ENCODE measurements around the gene HOXA4.
A peak's percentile ranks its signal among the peaks of the same experiment; 100 is the strongest.

The HOXA4 gene

GRCh38 chr7:27098578-27099451, 31.7 kb downstream of the HOXA4 start:
- 3% methylated on average over 36 of the region's 38 CpGs for WGBS
- Histone ChIP-seq H3K36me3 (ENCODE audit: control insufficient read depth in 1 of 2, insufficient read depth in 2 of 2, low read depth in 1 of 2, low read length in 2 of 2) (peaks cover 7 to 13% of the 10 kb centered on the region in 2 experiments), H3K4me1 (ENCODE audit: control insufficient read depth, insufficient read depth, low read depth, low read length) (peaks cover 17% of the 10 kb centered on the region), H2BK15ac (ENCODE audit: low read depth, poor library complexity, severe bottlenecking) (peak overlapping the region; percentile 12), H2AFZ (ENCODE audit: low read depth, low read length) (no peak overlapping the region), H3K27me3 (ENCODE audit: control insufficient read depth in 1 of 2, insufficient read depth in 1 of 2, low read length in 2 of 2) (no peaks in the 10 kb centered on the region), H3K27ac (ENCODE audit: low read length, poor library complexity, severe bottlenecking) (peak overlapping the region; percentile 84), H4K91ac (ENCODE audit: low read length) (no peak overlapping the region), H3K9me3 (ENCODE audit: control insufficient read depth, low read length) (no peaks in the 10 kb centered on the region), H3K9ac (ENCODE audit: low read length) (peak overlapping the region; percentile 96), H2BK12ac (ENCODE audit: low read length in 2 of 2) (peak overlapping the region; percentile 18 to 79), H2AK5ac (ENCODE audit: low read length, severe bottlenecking) (no peak overlapping the region), H3K4ac (ENCODE audit: low read depth in 1 of 2, low read length in 2 of 2) (peak overlapping the region; percentile 13 to 44), H3K18ac (ENCODE audit: low read depth in 1 of 2, low read length in 2 of 2) (peak overlapping the region in 1 of 2 experiments; percentile 65), H2BK5ac (ENCODE audit: low read depth, low read length, poor library complexity, severe bottlenecking) (peak overlapping the region; percentile 33), H3K4me3 (ENCODE audit: insufficient read depth in 1 of 2, low read depth in 1 of 2, low read length in 2 of 2) (peak overlapping the region; percentile 66 to 92), H3K23ac (ENCODE audit: low read length in 2 of 2) (peak overlapping the region in 1 of 2 experiments; percentile 9), H3K79me1 (replicated peaks; ENCODE audit: low read length, poor library complexity, severe bottlenecking) (peaks cover 1% of the 10 kb centered on the region), H2BK120ac (ENCODE audit: low read depth, low read length) (no peak overlapping the region), H4K8ac (ENCODE audit: low read length) (peak overlapping the region; percentile 86), H3K4me2 (ENCODE audit: low read length, poor library complexity, severe bottlenecking) (peak overlapping the region; percentile 85), H3K14ac (ENCODE audit: low read length in 2 of 2) (no peak overlapping the region)
- DNase-seq: peak; percentile 61

GRCh38 chr7:27097686-27098577, 32.6 kb downstream of the HOXA4 start:
- 5% methylated on average over 29 of the region's 35 CpGs for WGBS
- H4K91ac ChIP-seq (ENCODE audit: low read length): peak overlapping the region; percentile 18
- H2BK12ac ChIP-seq (ENCODE audit: low read length in 2 of 2): peak overlapping the region in 1 of 2 experiments; percentile 10
- H4K8ac ChIP-seq (ENCODE audit: low read length): no peak overlapping the region
- H3K14ac ChIP-seq (ENCODE audit: low read length in 2 of 2): peak overlapping the region in 1 of 2 experiments; percentile 26
- H2BK15ac ChIP-seq (ENCODE audit: low read depth, poor library complexity, severe bottlenecking): peak overlapping the region; percentile 12
- no peaks in the 10 kb centered on the region for H3K9me3 ChIP-seq (ENCODE audit: control insufficient read depth, low read length)
- H3K79me1 ChIP-seq (replicated peaks; ENCODE audit: low read length, poor library complexity, severe bottlenecking): peaks cover 1% of the 10 kb centered on the region
- H3K27me3 ChIP-seq (ENCODE audit: control insufficient read depth in 1 of 2, insufficient read depth in 1 of 2, low read length in 2 of 2): no peaks in the 10 kb centered on the region
- H3K27ac ChIP-seq (ENCODE audit: low read length, poor library complexity, severe bottlenecking): peak overlapping the region; percentile 84
- H2BK5ac ChIP-seq (ENCODE audit: low read depth, low read length, poor library complexity, severe bottlenecking): peak overlapping the region; percentile 33
- peak overlapping the region; percentile 49 to 61 for H3K18ac ChIP-seq (ENCODE audit: low read depth in 1 of 2, low read length in 2 of 2)
- no peak overlapping the region for H2AK5ac ChIP-seq (ENCODE audit: low read length, severe bottlenecking)
- peak overlapping the region; percentile 85 for H3K4me2 ChIP-seq (ENCODE audit: low read length, poor library complexity, severe bottlenecking)
- DNase-seq: peak; percentile 28
- H3K4me3 ChIP-seq (ENCODE audit: insufficient read depth in 1 of 2, low read depth in 1 of 2, low read length in 2 of 2): peak overlapping the region; percentile 66 to 92
- H3K4ac ChIP-seq (ENCODE audit: low read depth in 1 of 2, low read length in 2 of 2): peak overlapping the region; percentile 13 to 60
- H2AFZ ChIP-seq (ENCODE audit: low read depth, low read length): no peak overlapping the region
- peaks cover 13% of the 10 kb centered on the region for H3K4me1 ChIP-seq (ENCODE audit: control insufficient read depth, insufficient read depth, low read depth, low read length)
- H2BK120ac ChIP-seq (ENCODE audit: low read depth, low read length): no peak overlapping the region
- H3K9ac ChIP-seq (ENCODE audit: low read length): peak overlapping the region; percentile 96
- peaks cover 7 to 13% of the 10 kb centered on the region in 2 experiments for H3K36me3 ChIP-seq (ENCODE audit: control insufficient read depth in 1 of 2, insufficient read depth in 2 of 2, low read depth in 1 of 2, low read length in 2 of 2)
- peak overlapping the region in 1 of 2 experiments; percentile 93 for H3K23ac ChIP-seq (ENCODE audit: low read length in 2 of 2)

- peak overlapping the region; percentile 52 for H2AFZ ChIP-seq (ENCODE audit: low read depth, low read length)
- H3K4ac ChIP-seq (ENCODE audit: low read depth in 1 of 2, low read length in 2 of 2): peak overlapping the region in 1 of 2 experiments; percentile 13
- H4K8ac ChIP-seq (ENCODE audit: low read length): no peak overlapping the region
- H3K36me3 ChIP-seq (ENCODE audit: control insufficient read depth in 1 of 2, insufficient read depth in 2 of 2, low read depth in 1 of 2, low read length in 2 of 2): peaks cover 7 to 12% of the 10 kb centered on the region in 2 experiments
- peak overlapping the region; percentile 93 for H2BK5ac ChIP-seq (ENCODE audit: low read depth, low read length, poor library complexity, severe bottlenecking)
- H3K27me3 ChIP-seq (ENCODE audit: control insufficient read depth in 1 of 2, insufficient read depth in 1 of 2, low read length in 2 of 2): no peaks in the 10 kb centered on the region
- H3K14ac ChIP-seq (ENCODE audit: low read length in 2 of 2): no peak overlapping the region
- peak overlapping the region; percentile 80 for H3K4me2 ChIP-seq (ENCODE audit: low read length, poor library complexity, severe bottlenecking)
- peak overlapping the region; percentile 84 for H3K27ac ChIP-seq (ENCODE audit: low read length, poor library complexity, severe bottlenecking)
- no peaks in the 10 kb centered on the region for H3K9me3 ChIP-seq (ENCODE audit: control insufficient read depth, low read length)
- H3K18ac ChIP-seq (ENCODE audit: low read depth in 1 of 2, low read length in 2 of 2): peak overlapping the region; percentile 37 to 71
- peak overlapping the region; percentile 85 to 92 for H3K4me3 ChIP-seq (ENCODE audit: insufficient read depth in 1 of 2, low read depth in 1 of 2, low read length in 2 of 2)
- H3K23ac ChIP-seq (ENCODE audit: low read length in 2 of 2): peak overlapping the region in 1 of 2 experiments; percentile 14
- peak; percentile 40 for DNase-seq
- H3K4me1 ChIP-seq (ENCODE audit: control insufficient read depth, insufficient read depth, low read depth, low read length): peaks cover 11% of the 10 kb centered on the region
- H2BK12ac ChIP-seq (ENCODE audit: low read length in 2 of 2): peak overlapping the region in 1 of 2 experiments; percentile 47
- H4K91ac ChIP-seq (ENCODE audit: low read length): no peak overlapping the region
- 0% methylated on average over 24 of the region's 41 CpGs for WGBS
- peaks cover 1% of the 10 kb centered on the region for H3K79me1 ChIP-seq (replicated peaks; ENCODE audit: low read length, poor library complexity, severe bottlenecking)
- H2AK5ac ChIP-seq (ENCODE audit: low read length, severe bottlenecking): peak overlapping the region; percentile 35
- H3K9ac ChIP-seq (ENCODE audit: low read length): peak overlapping the region; percentile 96
- peak overlapping the region; percentile 29 for H2BK120ac ChIP-seq (ENCODE audit: low read depth, low read length)
- no peak overlapping the region for H2BK15ac ChIP-seq (ENCODE audit: low read depth, poor library complexity, severe bottlenecking)
Measured at GRCh38 chr7:27096768-27097514, 33.6 kb downstream of the HOXA4 start.
